OCI-LY7 (cell line): Measurements from ENCODE around the gene FRMD3.

Experiments used
- CTCF ChIP-seq: fragments of 200-600 bp; sonication (generic); conservative IDR thresholded peaks from 2 replicates; pipeline ENCODE4 v1.5.1; 2014; ENCODE audit warnings: mild to moderate bottlenecking, antibody characterized with exemption, low read length, moderate library complexity, mixed read lengths
- EZH2phosphoT487 ChIP-seq: fragments of 200-600 bp; sonication (generic); IDR thresholded peaks from 2 replicates; pipeline ENCODE4 v1.6.1; 2018; ENCODE audit warnings: low read depth, borderline replicate concordance, mild to moderate bottlenecking, mixed run types, antibody characterized with exemption, low read length, moderate library complexity, mixed read lengths

GRCh38 chr9:83284746-83285145 is 253.5 kb downstream of the FRMD3 start:
- TF ChIP-seq CTCF (no peak), EZH2phosphoT487 (no peak)
